ENCODE results near the gene EIF2S3B. TPM values are rescaled to one million over a fixed set of nuclear protein-coding genes. Genes with fewer than 3 reads are reported as not detected.

Gene EIF2S3B
- total and polyA plus RNA-seq, 4 donors, result 0.25 to 0.51 (median 0.51) TPM; not detected in 1

DNA sequence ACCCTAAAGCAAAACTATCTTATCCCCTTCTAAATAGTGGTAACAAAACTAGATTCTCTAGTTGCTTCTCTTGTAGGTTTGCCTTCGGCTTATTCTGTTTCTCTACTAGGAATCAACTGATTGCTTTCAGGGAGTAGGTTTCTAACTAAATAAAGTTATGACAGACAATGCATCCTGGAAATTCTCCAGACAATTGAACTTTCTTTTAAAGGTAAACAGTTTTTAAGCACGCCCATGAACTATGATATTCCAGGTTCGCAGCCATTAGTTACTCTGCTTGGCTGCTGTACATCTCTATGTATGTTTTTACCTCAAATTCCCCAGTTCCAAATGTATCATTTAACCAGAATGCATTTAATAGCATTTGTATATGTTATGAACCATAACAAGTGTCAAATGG is 23.9 kb downstream of the EIF2S3B start (continued):
- TF ChIP-seq, protein P1, sequence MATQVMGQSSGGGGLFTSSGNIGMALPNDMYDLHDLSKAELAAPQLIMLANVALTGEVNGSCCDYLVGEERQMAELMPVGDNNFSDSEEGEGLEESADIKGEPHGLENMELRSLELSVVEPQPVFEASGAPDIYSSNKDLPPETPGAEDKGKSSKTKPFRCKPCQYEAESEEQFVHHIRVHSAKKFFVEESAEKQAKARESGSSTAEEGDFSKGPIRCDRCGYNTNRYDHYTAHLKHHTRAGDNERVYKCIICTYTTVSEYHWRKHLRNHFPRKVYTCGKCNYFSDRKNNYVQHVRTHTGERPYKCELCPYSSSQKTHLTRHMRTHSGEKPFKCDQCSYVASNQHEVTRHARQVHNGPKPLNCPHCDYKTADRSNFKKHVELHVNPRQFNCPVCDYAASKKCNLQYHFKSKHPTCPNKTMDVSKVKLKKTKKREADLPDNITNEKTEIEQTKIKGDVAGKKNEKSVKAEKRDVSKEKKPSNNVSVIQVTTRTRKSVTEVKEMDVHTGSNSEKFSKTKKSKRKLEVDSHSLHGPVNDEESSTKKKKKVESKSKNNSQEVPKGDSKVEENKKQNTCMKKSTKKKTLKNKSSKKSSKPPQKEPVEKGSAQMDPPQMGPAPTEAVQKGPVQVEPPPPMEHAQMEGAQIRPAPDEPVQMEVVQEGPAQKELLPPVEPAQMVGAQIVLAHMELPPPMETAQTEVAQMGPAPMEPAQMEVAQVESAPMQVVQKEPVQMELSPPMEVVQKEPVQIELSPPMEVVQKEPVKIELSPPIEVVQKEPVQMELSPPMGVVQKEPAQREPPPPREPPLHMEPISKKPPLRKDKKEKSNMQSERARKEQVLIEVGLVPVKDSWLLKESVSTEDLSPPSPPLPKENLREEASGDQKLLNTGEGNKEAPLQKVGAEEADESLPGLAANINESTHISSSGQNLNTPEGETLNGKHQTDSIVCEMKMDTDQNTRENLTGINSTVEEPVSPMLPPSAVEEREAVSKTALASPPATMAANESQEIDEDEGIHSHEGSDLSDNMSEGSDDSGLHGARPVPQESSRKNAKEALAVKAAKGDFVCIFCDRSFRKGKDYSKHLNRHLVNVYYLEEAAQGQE (IDR thresholded peaks at IDR 0.05), result no peak
- TF ChIP-seq HNF4A (conservative IDR thresholded peaks at IDR 0.05) (no peak), FOXA1 (IDR thresholded peaks at IDR 0.05) (no peak), HNF4G (IDR thresholded peaks at IDR 0.05) (no peak), RXRA (IDR thresholded peaks at IDR 0.05) (no peak), EGR1 (IDR thresholded peaks at IDR 0.05; ENCODE audit: low read depth in 2 of 2) (no peak)

DNA sequence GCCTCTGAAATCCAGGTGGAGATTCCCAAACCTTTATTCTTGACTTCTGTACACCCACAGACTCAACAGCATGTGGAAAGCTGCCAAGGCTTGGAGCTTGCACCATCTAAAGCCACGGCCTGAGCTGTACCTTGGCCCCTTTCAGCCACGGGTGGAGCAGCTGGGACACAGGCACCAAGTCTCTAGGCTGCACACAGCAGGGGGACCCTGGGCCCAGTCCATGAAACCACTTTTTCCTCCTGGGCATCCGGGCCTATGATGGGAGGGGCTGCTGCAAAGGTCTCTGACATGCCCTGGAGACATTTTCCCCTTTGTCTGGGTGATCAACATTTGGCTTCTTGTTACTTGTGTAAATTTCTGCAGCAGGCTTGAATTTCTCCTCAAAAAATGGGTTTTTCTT is 32.0 kb downstream of the EIF2S3B start:
- no peaks in the 10 kb centered on the region for H3K4me1 ChIP-seq (ENCODE audit: control insufficient read depth in 4 of 4, insufficient read depth in 4 of 4, low read length in 3 of 4)
- H3K9ac ChIP-seq (ENCODE audit: low read depth in 1 of 2, low read length in 2 of 2), result no peak overlapping the region
- H3K9me3 ChIP-seq (ENCODE audit: control insufficient read depth in 4 of 4, low read length in 3 of 4), result no peaks in the 10 kb centered on the region
- H3K27ac ChIP-seq (ENCODE audit: low read depth in 1 of 2, low read length in 2 of 2), result no peak overlapping the region
- TF ChIP-seq TAF1 (conservative IDR thresholded peaks at IDR 0.05), result no peak
- TF ChIP-seq SP1 (IDR thresholded peaks at IDR 0.05), result no peak
- no peak for TF ChIP-seq NR2F2 (IDR thresholded peaks at IDR 0.05)
- TF ChIP-seq, protein P2, sequence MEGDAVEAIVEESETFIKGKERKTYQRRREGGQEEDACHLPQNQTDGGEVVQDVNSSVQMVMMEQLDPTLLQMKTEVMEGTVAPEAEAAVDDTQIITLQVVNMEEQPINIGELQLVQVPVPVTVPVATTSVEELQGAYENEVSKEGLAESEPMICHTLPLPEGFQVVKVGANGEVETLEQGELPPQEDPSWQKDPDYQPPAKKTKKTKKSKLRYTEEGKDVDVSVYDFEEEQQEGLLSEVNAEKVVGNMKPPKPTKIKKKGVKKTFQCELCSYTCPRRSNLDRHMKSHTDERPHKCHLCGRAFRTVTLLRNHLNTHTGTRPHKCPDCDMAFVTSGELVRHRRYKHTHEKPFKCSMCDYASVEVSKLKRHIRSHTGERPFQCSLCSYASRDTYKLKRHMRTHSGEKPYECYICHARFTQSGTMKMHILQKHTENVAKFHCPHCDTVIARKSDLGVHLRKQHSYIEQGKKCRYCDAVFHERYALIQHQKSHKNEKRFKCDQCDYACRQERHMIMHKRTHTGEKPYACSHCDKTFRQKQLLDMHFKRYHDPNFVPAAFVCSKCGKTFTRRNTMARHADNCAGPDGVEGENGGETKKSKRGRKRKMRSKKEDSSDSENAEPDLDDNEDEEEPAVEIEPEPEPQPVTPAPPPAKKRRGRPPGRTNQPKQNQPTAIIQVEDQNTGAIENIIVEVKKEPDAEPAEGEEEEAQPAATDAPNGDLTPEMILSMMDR (IDR thresholded peaks at IDR 0.05; ENCODE audit: low read depth, low read length, missing input control), result no peak
- TF ChIP-seq, protein P1 (IDR thresholded peaks at IDR 0.05), result no peak
- no peak for TF ChIP-seq FOXA1 (IDR thresholded peaks at IDR 0.05)
- no peak for TF ChIP-seq RXRA (IDR thresholded peaks at IDR 0.05)
- TF ChIP-seq EGR1 (IDR thresholded peaks at IDR 0.05; ENCODE audit: low read depth in 2 of 2), result no peak
- no peak for TF ChIP-seq HNF4A (conservative IDR thresholded peaks at IDR 0.05)
- TF ChIP-seq RAD21 (IDR thresholded peaks at IDR 0.05), result no peak
- no peaks in the 10 kb centered on the region for H3K27me3 ChIP-seq (ENCODE audit: control insufficient read depth in 4 of 4, insufficient read depth in 4 of 4, low read length in 3 of 4)
- no peak for DNase-seq (ENCODE audit: low spot score)
- 45% methylated on average over 3 of the region's 3 CpGs for WGBS
- no peaks in the 10 kb centered on the region for H3K36me3 ChIP-seq (ENCODE audit: control insufficient read depth in 4 of 4, insufficient read depth in 3 of 4, low read depth in 1 of 4, low read length in 3 of 4)
- H3K4me3 ChIP-seq (ENCODE audit: low read depth in 1 of 3, low read length in 3 of 3), result no peak overlapping the region

DNA sequence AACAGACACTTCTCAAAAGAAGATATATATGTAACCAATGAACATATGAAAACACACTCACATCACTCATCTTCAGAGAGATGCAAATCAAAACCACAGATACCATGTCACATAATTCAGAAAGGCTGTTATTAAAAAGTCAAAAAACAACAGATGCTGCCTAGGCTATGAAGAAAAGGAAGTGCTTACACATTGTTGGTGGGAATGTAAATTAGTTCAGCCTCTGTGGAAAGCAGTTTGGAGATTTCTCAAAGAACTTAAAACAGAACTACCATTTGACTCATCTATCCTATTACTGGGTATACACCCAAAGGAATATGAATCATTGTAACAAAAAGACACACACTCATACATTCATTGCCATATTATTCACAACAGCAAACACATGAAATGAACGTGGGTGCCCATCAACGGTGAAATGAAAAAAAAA is 35.1 kb downstream of the EIF2S3B start:
- H3K9me3 ChIP-seq (ENCODE audit: control insufficient read depth in 4 of 4, low read length in 3 of 4), result no peaks in the 10 kb centered on the region
- DNase-seq (ENCODE audit: low spot score), result no peak
- no peak overlapping the region for H3K4me3 ChIP-seq (ENCODE audit: low read depth in 1 of 3, low read length in 3 of 3)
- no peaks in the 10 kb centered on the region for H3K27me3 ChIP-seq (ENCODE audit: control insufficient read depth in 4 of 4, insufficient read depth in 4 of 4, low read length in 3 of 4)
- H3K27ac ChIP-seq (ENCODE audit: low read depth in 1 of 2, low read length in 2 of 2), result no peak overlapping the region
- H3K4me1 ChIP-seq (ENCODE audit: control insufficient read depth in 4 of 4, insufficient read depth in 4 of 4, low read length in 3 of 4), result no peaks in the 10 kb centered on the region
- WGBS, result 75% methylated on average over 2 of the region's 2 CpGs
- H3K9ac ChIP-seq (ENCODE audit: low read depth in 1 of 2, low read length in 2 of 2), result no peak overlapping the region
- H3K36me3 ChIP-seq (ENCODE audit: control insufficient read depth in 4 of 4, insufficient read depth in 3 of 4, low read depth in 1 of 4, low read length in 3 of 4), result no peaks in the 10 kb centered on the region
- TF ChIP-seq FOXA1 (IDR thresholded peaks at IDR 0.05) (no peak), TAF1 (conservative IDR thresholded peaks at IDR 0.05) (no peak), RXRA (IDR thresholded peaks at IDR 0.05) (no peak), HNF4A (conservative IDR thresholded peaks at IDR 0.05) (no peak), YY1 (IDR thresholded peaks at IDR 0.05) (no peak), EGR1 (IDR thresholded peaks at IDR 0.05; ENCODE audit: low read depth in 2 of 2) (no peak), HNF4G (IDR thresholded peaks at IDR 0.05) (no peak), RAD21 (IDR thresholded peaks at IDR 0.05) (no peak), SP1 (IDR thresholded peaks at IDR 0.05) (no peak)
- TF ChIP-seq, protein P3, sequence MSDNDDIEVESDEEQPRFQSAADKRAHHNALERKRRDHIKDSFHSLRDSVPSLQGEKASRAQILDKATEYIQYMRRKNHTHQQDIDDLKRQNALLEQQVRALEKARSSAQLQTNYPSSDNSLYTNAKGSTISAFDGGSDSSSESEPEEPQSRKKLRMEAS (IDR thresholded peaks at IDR 0.05), result no peak
- TF ChIP-seq, protein P1 (IDR thresholded peaks at IDR 0.05), result no peak
- TF ChIP-seq, protein P4, sequence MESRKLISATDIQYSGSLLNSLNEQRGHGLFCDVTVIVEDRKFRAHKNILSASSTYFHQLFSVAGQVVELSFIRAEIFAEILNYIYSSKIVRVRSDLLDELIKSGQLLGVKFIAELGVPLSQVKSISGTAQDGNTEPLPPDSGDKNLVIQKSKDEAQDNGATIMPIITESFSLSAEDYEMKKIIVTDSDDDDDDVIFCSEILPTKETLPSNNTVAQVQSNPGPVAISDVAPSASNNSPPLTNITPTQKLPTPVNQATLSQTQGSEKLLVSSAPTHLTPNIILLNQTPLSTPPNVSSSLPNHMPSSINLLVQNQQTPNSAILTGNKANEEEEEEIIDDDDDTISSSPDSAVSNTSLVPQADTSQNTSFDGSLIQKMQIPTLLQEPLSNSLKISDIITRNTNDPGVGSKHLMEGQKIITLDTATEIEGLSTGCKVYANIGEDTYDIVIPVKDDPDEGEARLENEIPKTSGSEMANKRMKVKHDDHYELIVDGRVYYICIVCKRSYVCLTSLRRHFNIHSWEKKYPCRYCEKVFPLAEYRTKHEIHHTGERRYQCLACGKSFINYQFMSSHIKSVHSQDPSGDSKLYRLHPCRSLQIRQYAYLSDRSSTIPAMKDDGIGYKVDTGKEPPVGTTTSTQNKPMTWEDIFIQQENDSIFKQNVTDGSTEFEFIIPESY (IDR thresholded peaks at IDR 0.05), result no peak
